NCI-H1930 (cell line): ENCODE data around the gene STK10.

Source experiments
- DNase-seq, 2 experiments: peaks; one replicate each; lab custom pipeline; 2025; lab: John Stamatoyannopoulos, UW

STK10 gene

GRCh38 chr5:172008111-172008455 lies 179.9 kb downstream of the STK10 start:
- DNase-seq = no peak

- DNase-seq = no peak
Observed at GRCh38 chr5:172007175-172008110, 180.6 kb downstream of the STK10 start.

GRCh38 chr5:172006321-172007174 lies 181.5 kb downstream of the STK10 start, which contains the start of gene FBXW11:
FBXW11 (minus strand) TSS chr5:172006638; CDS start chr5:172006502, 136 bp downstream.
- DNase-seq = peak; percentile 85 to 88

- peak in 1 of 2 experiments; percentile 1 for DNase-seq
Observed at GRCh38 chr5:172005708-172006320, 182.2 kb downstream of the STK10 start.

GRCh38 chr5:172004824-172005237 lies 183.2 kb downstream of the STK10 start:
- no peak for DNase-seq

GRCh38 chr5:172003746-172004145 lies 184.3 kb downstream of the STK10 start:
- no peak for DNase-seq

- no peak for DNase-seq
Observed at GRCh38 chr5:172002840-172003512, 185.0 kb downstream of the STK10 start.

- DNase-seq = no peak
Observed at GRCh38 chr5:172002310-172002709, 185.7 kb downstream of the STK10 start.

- no peak for DNase-seq
Observed at GRCh38 chr5:171999877-172000276, 188.1 kb downstream of the STK10 start.

- DNase-seq = no peak
Observed at GRCh38 chr5:171999100-171999499, 188.9 kb downstream of the STK10 start.

GRCh38 chr5:171997011-171997410 lies 191.0 kb downstream of the STK10 start:
- DNase-seq = no peak

GRCh38 chr5:171992813-171993212 lies 195.2 kb downstream of the STK10 start:
- no peak for DNase-seq

GRCh38 chr5:171992305-171992704 lies 195.7 kb downstream of the STK10 start:
- DNase-seq = no peak
